Activated naive CD4-positive, alpha-beta T cell treated with Interleukin-2 at 50 U/mL for 16 hours (primary cell): ENCODE results near the gene TP63.
"Not testable (repeated sequence)": the region's sequence is repeated elsewhere in the genome, so short reads cannot be mapped to it uniquely, and the experiment has no call there.

Source experiments
- DNase-seq: peaks from one replicate; pipeline ENCODE4 v3.0.0-alpha.2; 2020

The TP63 gene

DNA sequence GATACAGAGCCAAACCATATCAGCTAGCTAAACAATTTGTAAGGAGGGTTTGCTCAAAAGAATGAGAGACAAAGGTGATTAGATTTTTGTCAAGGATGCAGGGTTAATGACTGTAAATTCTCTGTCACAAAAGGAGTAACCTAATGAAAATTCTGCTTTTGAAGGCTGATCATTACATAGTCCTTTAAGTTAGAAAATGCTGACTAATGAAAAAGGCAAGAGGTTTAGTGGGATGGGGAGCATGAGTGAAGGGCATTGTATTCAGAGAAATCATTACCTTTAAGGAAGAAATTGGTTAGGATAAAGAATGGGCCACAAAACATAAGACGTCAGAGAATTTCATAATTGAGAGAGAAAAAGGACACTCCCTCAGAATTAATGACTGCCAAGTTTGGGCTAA is 97.7 kb downstream of the TP63 start:
- no peak for DNase-seq

DNA sequence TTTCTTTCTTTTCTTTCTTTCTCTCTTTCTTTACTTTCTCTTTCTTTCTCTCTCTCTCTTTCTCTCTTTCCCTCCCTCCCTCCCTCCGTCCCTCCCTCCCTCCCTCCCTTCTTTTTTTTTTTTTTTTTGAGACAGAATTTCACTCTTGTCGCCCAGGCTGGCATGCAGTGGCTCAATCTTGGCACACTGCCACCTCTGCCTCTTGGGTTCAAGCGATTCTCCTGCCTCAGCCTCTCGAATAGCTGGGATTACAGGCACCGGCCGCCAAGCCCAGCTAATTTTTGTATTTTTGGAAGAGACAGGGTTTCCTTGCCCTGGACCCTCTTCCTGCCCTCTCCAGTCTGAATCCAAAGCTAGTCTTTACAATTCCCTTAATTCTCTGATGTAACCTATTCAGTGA is 102.9 kb downstream of the TP63 start:
- DNase-seq: no peak

DNA sequence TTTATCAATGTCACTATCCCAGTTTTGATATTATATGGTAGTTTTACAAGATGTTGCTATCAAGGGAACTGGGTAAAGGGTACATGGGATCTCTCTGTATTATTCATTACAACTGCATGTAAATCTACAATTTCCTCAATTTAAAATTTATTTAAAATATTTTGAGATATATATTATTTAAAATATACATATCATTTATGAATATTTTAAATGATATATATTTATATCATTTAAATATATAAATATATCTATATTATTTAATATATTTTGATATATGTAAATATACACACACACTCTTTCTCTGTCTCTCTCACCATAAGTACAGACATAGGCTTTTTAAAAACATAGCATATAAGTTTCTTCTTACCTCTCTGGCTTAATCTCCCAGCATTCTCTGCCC is 104.7 kb downstream of the TP63 start:
- DNase-seq: no peak

DNA sequence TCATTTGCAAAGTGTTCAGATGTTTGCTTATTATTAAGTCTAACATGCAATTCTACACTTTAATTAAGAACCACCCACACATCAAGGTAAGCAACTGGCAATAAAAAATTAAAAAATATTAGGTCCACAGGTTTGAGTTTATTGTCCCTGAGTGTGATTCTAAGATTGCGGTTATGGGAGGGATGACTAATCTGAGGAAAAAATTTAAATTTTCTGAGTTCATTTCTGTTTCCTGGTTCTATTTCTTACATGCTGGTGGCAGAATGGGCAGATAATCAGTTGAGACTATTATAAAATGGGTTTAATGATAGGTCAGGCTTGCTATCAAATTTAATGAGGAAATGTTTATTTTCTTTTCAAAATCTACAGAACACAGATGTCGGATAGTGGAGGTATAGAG is 105.9 kb downstream of the TP63 start:
- DNase-seq: no peak

DNA sequence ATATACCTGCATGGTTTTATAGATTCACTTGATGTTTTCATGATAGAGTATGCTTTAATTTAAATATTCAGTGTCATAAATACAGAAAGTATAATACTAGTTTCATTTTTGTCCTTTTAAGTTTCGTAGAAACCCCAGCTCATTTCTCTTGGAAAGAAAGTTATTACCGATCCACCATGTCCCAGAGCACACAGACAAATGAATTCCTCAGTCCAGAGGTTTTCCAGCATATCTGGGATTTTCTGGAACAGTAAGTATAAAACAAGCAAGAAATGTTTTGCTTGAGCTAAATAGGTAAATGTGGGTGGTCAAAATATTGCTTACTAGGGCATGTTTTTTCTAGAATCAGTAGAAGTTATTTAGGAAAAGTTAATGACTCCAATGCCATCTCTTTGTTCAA is 106.4 kb downstream of the TP63 start:
- DNase-seq: no peak

DNA sequence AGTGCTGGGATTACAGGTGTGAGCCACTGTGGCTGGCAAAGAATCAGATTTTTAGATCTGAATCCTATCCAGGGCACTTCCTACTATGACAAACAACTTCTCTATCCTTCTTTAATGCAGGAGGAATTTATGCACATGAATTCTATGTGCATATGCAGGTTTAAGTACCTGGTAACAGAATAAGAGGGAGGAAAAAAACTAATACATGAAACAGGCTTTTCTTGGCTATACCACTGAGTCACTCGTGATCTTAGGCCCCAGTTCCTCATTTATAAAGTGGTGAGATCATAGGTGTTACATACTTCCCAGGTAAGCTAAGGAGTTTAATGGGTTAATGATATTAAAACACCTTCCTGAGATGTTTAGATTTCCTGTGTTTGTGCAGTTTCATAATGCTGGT is 108.2 kb downstream of the TP63 start:
- no peak for DNase-seq

DNA sequence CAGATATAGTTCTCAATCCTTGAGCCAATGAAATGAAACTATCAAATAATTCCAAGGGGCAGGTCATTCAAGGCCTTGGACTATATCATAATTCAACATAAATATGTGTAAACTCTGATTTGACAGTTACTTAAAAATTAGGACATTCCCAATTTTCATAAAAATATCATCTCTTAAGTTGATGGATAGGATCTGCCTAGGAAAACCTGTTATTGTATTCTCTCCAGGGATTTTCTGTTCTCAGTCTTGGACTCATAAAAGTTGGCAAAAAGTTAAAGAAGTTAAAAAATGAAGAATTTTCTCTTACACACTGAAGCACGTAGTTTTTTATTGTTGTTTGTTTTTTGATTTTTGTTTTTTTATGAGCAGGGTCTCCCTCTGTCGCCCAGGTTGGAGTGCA is 109.0 kb downstream of the TP63 start:
- no peak for DNase-seq

DNA sequence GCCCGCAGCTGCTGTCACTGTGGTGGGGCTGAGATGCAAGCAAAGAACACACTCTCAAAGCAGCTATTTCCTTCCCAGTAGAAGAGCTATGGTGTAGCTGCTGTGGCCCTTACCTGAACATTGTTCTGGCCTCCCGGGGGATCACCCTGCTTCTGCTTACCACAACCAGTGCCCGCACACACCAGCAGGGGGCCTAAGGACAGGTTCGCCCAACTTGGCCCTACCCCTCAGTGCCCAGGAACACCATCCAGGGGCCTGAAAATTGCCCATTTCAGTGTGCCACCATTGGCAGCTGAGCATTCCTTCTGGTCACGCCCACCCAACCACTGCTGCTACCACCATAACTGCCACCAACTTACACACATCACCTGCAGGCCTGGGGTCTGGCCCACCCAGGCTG is 113.0 kb downstream of the TP63 start:
- DNase-seq: no peak

DNA sequence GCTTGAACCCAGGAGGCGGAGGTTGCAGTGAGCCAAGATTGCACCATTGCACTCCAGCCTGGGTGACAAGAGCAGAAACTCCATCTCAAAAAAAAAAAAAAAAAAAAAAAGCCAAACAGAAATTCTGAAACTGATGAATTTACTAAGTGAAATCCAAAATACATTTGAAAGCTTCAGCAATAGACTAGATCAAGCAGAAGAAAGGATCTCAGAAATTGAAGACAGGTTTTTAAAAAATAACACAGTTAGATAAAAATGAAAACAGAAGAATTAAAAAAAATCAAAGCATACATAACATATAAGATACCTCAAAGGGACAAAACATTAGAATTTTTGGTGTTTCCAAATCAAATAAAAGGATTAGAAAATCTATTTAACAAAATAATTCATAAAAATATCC is 114.4 kb downstream of the TP63 start:
- no peak for DNase-seq

DNA sequence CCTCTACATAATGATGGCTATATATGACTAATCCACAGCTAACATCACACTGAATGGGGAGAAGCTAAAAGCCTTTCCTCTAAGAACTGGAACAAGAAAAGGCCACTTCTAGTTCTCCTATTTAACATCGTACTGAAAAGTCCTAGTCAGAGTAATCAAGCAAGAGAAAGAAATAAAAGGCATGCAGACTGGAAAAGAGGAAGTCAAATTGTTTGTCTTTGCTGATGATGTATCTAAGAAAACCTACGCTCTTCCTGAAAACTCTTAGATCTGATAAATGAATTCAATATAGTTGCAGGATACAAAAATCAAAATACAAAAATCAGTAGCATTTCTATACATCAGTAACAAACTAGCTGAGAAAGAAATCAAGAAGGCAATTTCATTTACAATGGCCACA is 116.9 kb downstream of the TP63 start:
- DNase-seq: no peak

DNA sequence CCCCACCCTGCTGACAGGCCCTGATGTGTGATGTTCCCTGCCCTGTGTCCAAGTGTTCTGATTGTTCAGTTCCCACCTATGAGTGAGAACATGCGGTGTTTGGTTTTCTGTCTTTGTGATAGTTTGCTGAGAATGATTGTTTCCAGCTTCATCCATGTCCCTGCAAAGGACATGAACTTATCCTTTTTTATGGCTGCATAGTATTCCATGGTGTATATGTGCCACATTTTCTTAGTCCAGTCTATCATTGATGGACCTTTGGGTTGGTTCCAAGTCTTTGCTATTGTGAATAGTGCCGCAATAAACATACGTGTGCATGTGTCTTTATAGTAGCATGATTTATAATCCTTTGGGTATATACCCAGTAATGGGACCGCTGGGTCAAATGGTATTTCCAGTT is 119.8 kb downstream of the TP63 start:
- DNase-seq: not testable (repeated sequence)

DNA sequence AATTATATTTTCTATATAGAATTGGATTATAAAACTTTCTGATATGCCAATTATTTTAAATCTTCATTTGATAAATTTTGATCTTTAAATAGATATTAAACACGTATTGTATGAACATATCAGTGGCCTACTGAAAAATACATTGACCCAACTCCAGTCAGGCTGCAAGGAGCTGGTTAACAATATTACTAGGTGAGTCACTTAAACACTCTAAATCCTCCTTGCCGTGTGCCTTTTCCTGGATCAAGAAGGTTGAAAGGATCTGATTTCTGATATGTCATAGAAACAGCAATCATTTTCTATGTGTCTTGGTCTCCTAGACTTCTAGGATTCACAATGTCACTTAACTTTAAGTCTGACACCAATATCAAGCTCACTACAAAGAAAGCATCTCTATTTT is 123.2 kb downstream of the TP63 start:
- no peak for DNase-seq

DNA sequence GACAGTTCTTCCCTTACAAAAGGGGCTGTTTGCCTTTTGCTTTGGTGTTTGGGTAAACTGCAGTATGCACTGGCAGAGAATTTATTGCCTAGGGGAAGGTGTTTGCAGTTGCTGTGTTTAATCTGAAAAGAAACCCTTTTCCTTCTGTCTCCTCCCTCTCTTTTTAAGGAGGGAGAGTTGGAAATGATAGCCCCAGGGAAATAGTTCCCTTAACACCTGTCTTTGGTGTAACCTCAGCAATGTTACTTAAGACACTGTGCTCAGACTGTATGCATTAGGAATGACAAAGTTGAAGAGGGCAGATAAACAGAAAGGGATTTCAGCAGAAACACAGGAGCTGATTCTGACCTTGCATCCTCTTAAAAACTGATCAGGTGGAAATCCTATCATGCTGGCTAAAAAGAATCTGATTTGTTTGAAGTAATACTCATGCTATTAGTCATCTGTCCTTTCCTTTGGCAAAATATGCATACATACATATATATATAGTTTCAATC is 125.4 kb downstream of the TP63 start:
- DNase-seq: no peak

DNA sequence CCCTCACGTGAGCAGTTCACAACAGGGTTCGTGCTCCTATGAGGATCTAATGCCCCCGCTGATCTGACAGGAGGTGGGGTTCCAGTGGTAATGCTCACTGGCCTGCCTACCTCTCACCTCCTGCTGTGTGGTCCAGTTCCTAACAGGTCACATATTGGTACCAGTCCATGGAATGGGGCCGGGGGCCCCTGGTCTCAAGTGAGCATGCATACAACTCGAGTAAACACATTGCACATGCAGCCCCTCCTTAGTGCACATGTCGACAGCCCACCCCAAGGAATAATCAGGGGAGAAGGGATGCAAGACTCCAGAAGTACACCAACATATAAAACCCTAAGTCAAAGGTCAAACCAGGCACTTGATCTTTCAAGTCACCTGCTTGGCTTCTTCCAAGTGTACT is 127.0 kb downstream of the TP63 start:
- no peak for DNase-seq

DNA sequence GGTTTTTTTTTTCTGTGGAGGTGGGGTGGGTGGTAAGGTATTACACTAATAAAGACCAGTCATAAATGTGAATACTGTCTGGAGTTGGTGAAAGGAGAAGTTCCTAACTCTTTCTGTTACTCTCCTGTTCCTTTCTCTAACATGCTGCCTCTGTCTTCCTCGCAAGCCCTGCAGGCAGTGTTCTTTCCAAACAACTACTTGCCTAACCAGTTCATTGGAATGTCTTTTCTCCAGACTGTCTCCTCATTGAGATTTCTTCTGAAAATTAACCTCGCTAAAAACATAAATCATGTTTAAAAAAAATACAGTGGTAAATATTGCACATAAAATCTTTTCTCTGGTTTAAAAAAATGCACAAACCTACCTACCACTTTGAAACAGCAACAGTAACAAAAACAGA is 135.2 kb downstream of the TP63 start:
- no peak for DNase-seq

DNA sequence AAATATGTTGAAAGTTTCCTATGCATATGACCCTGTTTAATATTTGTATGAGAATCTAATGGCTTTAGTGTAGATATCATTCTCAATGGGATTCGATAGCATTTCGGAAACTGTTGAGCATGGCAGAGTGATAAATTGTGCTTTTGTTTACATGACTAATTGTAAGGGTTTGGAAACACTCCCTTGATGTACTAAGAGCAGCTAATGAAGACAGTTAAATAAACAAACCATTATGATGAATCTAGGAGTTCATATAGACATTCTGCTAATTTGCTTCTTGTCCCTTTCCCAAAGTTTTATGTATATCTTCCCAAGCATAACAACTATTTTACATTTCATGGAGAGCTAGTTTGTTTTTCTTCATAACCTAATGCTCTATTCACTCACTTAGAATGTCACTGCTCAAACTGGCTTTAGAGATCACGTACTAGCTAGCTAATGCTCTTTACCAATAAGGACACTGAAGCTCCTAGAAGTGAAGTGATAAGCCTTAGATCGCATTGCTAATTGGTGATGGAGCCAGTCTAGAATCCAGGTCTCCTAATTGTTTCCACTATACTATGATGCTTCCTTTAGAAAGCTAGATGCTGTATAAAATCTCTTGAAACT is 140.8 kb downstream of the TP63 start:
- no peak for DNase-seq

DNA sequence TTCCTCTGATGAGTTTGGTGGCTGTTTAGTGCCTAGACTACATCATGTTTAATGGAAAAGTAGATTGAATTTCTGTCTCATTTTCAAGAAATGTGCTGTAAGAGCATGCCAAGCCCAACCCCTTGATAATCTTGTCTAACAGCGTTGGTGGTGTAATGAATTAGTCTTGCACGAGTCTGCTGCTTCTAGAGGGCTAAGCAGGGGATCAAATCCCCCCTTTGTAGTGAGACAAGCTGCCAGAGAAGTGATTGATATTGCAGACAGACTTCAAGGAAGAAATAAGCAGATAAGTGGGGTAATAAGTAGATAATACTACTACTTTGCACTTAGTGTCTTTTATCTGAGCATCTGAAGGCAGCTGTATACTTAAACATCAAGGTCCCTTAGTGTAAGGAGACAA is 141.4 kb downstream of the TP63 start:
- no peak for DNase-seq

DNA sequence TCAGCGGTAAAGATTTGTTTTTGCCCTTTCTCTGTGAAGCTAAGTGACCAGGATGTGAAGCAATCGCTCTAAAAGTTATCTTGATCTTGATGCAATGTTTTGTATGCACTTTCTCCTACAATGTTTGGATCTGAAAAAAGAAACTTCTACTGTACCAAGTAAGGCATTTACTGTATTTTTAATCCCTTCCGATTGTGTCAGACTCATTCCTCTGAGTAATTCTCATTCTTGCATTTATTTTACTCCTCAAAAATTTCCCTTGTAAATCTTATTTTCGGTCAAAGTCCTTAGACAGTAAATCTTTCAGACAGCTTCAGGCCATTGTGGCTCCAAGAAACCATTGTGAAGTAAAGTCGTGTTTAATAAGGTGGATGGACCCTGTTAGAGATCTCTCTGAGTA is 141.9 kb downstream of the TP63 start:
- no peak for DNase-seq

DNA sequence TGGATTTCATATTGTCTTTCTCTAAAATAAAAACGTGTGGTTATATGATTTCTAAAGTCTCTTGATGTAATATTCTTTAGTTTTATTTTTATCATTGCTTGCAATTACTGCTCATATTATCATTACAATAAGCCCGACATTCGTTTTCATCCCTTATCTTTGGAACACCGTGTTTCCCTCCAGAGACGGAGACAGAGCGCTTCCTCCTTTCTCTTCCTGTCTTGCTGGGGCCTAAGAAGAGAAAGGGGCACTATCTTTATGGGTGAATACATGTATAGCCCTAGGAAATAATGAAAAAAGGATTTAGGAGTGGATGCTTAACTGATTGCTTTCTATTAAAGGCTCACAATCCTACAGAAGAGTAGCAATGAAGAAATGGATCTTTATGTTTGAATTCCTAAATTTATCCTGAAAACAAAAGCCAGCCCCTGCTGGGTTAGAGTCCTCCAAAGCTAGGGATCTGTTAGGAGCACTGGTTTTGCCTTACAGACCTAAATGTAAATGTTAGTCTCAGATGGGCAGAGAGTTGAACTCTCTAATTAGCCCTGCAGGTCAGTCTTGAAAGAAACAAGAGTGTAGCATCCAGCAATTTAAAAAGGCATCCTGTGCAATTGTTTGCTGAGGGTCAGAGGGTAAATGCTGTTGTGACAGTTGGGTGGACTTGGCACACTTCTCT is 145.1 kb downstream of the TP63 start:
- DNase-seq: no peak

DNA sequence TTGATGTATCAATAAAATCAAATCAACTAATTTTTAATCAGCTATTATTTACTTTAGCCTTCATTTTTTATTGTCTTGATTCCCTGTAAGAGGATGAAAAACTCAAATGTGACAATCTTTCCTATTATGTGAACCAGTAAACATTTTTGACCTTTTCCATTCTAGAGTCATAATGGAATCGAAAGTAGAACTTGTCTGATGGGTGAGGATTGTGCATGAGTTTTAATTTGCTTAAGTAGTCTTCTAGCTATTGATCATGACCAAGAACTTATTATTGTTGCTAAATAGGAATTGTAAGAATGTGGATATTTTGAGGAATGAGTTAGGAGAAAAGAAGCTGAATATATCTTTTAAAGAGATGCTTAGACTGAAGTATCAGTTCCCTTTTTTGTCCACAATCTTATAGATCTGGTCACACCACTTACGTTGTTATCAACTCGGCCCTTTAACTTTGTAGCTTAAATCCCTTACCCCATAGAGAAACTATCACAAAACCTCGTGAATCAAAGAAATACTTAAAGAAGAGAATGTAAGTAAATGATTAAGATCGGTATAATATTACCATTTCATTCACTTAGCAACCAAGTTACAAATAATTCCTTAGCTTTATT is 147.3 kb downstream of the TP63 start:
- no peak for DNase-seq

DNA sequence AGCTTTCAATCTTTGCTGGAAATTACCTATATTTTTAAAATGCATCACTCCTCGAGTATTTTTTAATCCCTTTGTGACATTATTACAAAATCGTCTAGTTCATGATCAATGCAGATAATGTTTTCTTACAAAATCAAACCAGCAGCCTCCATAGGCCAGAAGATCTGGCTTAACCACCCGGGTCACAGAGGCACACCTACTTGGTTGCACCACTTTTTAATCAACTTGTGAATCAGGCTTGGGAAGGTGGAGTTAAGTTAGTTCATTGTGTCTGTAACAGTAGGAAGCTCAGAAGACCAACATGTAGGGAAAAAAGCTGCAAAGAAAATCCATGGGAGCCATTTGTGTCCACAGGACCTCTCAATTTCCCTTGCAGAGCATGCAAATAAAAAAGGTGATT is 148.0 kb downstream of the TP63 start:
- DNase-seq: no peak

DNA sequence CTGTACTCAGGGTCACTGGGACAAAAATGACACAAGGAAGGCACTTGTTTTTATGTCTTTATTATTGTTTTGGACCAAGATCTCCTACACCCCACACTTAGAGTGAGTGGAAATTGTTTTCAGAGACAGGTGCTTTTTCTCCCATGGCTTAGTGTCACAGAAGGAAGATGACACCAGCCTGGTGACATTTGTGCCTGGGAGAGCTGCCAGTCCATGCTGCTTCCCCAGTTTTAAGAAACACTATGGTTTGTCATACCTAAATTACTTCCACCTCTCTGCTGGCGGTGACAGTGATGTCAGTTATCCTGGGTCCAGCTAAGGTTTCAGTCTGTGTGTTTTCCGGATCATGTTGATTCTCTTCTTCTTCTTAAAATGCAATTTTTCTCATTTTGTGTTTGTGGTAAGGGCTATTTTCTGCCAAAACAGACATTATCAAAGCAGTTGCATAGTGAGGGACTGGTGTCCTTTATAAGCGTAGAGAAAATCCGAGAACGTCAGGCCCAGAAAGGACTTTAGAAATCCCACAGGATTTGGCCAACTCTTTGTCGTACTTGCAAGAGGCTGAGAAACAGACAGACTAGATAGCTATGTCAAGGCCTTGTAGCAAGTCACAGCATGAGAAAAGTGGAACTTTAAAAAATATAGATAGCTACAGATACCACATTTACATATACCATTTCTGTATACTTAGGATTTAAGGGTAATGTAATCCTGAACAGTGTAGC is 149.5 kb downstream of the TP63 start:
- no peak for DNase-seq

DNA sequence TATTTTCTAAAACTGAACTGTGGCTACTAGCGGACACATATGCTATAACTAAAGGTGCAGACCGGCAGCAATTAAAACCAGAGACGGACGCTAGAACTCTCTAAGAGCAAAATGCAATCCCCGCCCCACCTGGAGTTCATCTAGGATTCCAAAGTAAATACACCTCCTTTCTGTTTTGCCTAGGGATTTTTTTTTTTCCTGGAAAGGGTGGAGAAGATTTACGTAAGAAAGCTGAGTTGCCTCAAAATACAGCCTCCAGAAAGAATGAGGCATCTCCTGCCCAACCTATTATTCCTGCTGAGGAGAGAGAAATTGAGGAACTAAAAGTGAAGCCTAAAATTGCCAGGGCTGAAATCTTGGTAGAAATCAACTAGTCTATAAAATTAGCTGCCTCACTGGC is 150.2 kb downstream of the TP63 start:
- DNase-seq: no peak

DNA sequence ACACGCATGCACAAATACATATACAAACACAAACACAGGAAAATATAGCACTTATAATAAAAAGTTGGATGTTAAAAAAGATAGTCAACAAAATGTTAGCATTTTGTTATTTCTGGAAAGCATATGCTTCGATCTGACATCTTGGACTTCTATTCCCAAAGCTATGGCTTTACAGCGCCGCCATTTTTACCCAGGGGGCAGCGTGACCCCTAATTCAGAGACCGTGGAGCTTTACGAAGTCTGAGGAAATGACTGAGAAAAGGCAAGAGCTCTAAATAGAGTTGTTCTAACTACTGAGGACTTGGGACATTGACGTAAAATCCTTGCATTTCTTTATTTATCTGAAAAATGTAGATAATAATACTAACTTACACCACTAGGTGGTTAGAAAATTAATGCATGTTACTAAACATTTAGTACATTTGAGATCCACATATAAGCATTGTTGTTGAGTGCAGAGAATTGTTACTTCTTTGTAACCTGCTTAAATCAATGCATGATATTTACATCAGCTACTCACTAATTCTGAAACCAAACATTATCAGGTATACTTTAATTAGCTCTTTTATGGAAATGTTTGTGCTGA is 155.4 kb downstream of the TP63 start:
- DNase-seq: no peak
